Superior temporal gyrus (tissue), 1 donor: Measurements from ENCODE around the gene CFAP46.
"Not testable (repeated sequence)": the region's sequence is repeated elsewhere in the genome, so short reads cannot be mapped to it uniquely, and the experiment has no call there.

Experiments
- DNase-seq: peaks from one replicate; pipeline ENCODE4 v3.0.0-alpha.2; 2016; ENCODE audit errors: extremely low spot score

Gene CFAP46

GRCh38 chr10:132844069-132844809, 98.1 kb downstream of the CFAP46 start:
- no peak for DNase-seq

GRCh38 chr10:132843276-132843675, 99.1 kb downstream of the CFAP46 start:
- DNase-seq = not testable (repeated sequence)

DNA sequence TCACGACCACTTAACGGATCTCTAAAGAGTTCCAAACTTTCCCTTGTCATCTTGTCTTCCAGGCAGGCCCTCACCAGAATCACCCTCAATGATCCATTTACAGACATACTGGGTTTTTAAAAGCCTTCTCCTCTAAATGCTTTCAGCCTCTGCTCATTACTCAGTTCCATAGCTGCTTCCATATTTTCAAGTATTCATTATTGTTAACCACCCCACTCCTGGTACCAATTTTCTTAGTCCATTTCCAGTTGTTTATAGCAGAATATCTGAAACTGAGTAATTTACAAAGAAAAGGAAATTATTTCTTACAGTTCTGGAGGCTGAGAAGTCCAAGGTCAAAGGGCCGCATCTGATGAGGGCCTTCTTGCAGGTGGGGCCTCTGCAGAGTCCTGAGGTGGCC, 100.0 kb downstream of the CFAP46 start:
- DNase-seq = no peak

DNA sequence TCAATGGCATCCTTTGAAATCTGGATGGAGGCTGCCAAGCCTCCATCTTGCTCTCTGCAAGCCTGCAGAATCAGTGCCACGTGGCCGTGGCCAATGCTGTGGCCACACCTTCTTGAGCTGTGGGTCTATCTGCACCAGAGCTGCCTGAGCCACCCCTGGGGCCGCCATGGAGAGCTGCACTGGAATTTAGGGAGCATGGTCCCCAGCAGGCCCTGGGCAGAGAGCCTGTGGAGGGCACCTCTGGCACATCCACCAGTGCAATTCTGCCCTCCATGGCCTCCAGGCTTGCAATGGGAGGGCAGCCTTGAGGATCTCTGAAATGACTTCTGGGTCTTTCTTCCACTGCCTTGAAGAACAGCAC, 100.8 kb downstream of the CFAP46 start:
- no peak for DNase-seq

- no peak for DNase-seq
Observed at GRCh38 chr10:132840698-132841614, 101.4 kb downstream of the CFAP46 start.

GRCh38 chr10:132839061-132839460, 103.3 kb downstream of the CFAP46 start:
- no peak for DNase-seq

DNA sequence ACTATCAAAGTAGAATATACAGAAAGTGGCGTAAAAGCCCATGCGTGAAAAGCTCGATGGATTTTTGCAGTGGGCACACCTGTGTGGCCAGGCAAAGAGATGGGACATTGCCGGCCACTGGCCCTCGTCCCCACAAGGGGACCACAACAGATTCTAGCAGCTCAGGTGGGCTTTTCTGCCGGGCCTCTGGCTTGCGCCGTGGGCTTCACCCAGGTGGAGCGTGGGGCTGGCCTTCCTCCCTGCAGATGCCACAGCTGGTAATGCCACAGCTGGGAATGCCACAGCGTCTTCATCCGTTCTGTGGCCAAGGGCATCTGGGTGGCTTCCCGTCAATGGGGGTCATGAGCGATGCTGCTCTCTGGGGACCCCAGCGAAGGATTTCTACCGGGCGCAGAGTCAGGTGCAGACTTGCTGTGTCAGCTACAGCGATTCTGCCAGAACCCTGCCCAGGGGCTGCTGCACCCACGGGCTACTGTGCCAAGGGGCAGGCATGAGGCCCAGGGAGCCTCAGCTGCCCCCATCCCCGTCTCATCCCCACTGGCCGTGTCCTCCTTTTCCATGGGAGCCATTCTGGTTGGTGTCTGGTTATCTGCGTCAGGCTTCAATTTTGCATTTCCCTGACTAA, 103.9 kb downstream of the CFAP46 start:
- no peak for DNase-seq

- DNase-seq = no peak
Observed at GRCh38 chr10:132837905-132838304, 104.5 kb downstream of the CFAP46 start.

- peak; percentile 77 for DNase-seq
Observed at GRCh38 chr10:132836832-132837540, 105.4 kb downstream of the CFAP46 start.

DNA sequence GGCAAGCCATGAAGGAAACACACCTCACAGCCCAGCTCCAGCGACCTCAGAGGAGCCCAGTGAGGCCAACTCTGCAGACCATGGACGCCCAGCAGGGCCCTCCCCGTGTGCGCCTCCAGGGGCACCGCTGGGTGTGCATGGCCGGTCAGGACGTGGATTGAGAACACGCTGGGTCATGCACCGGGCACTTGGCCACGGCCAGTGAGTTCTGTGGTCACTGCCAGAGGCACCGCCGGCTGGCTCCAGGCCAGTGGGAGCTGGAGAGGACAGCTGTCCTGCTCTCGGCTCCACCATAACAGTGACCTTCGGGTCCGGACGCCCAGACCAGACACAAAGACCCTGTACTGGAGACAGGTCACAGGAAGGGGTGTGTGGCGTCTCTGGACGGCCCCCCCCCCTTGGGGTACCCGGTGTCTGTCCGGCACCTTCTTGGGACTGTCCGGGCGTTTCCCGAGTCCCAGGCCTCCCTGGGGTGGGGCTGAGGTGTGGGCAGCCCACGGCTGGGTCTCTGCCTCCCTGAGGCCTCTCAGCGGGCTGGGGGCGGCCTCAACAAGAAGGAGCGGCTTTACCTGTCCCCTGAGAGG, 106.0 kb downstream of the CFAP46 start:
- DNase-seq = peak; percentile 29

DNA sequence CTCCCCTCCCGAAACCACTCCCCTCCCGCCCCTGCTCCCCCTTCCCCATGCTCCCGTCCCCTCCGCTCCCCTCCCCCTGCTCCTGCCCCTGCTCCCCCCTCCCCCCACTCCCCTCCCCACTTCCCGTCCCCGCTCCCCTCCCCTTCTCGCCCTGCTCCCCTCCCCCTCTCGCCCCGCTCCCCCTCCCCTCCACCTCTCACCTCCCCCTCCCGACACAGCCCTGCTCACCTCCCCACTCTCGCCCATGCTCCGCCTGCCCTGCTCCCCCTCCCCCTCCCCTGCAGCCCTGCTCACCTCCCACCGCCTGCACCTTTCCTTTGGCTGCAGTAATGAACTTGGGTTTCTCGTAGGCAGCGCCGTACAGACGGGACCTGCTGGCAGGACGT, 106.5 kb downstream of the CFAP46 start:
- DNase-seq = no peak

DNA sequence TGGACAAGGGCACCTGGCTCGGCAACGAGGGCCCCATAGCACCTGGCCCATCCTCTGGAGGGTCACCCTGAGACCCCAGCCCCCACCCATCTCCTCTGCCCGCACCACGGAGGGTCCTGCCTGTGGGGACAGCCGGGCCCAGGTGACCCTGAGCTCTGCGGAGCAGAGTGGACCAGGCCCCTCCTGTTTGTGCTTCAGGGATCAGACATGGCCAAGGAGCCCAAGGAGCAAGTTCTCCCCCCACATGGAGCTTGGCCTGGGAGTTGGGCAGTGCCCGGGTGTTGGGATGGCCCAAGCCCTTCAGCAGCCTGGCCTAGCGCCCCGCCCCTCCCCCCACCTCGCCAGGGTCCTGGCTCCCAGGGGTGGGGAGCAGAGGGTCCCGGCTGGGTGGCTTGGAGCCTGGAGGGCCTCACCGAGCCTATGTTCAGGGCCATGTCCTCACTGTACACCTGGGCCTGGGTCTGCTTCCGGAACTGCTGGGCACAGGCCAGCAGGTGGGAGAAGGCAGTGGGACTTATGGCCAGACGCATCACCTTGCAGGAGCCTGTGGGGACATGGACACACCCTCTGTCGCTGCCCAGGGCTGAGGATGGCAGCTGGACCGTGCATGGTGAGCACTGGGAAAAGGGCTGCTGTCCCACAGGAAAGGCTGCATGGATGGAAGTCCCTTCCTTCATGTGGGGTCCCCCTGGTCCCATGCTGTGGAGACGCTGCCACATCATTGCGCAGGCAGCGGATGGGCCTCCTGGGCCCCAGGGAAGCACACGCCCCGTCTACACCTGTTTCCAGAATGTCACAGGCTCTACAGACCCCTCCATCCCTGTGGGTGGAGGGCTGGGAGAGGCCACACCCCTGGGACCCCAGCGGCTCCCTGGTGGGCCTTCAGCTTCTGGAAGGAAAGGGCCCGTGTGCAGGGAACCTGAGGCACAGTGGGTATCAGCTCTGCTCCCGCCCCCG, 107.2 kb downstream of the CFAP46 start:
- no peak for DNase-seq

DNA sequence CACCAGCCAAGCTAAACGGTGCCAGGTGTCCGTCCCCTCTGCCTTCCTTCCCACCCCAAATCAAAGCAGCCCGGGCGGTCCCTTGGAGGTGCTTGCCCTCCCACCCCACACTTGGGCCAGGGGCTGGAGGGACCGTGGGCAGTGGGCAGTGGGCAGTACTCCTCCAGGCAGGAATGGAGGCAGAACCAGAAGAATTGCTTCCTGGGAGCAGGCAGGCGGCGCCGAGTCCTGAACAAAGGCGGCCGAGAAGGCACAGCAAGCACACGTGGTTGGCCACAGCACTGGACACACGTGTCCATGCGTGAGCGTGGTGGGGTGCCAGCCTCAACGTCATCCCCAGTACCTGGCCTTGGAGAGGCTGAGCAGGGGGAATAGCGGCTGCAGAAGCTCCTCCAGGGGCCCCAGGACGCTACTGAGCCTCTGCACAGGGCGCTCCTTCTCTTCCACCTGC, 108.0 kb downstream of the CFAP46 start:
- DNase-seq = no peak

- no peak for DNase-seq
Observed at GRCh38 chr10:132833421-132834111, 108.8 kb downstream of the CFAP46 start.

GRCh38 chr10:132832186-132832969, 110.0 kb downstream of the CFAP46 start:
- no peak for DNase-seq

DNA sequence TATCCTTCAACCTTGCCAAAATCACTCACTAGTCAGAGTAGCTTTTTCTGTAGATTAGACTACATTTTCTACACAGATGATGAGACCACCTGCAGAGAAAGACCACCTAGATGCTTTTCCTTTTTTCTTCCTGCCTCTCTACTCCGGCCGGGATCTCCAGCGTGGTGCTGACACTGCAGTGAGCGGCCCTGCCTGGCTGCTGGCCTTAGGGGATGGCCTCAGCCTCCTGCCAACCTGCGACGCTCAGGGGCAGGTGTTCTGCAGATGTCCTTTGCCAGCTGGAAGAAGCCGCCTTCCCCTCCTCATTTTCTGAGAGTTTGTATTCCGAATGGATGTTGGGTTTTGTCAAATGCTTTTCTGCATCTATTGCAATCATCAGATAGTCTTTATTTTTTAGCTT, 113.0 kb downstream of the CFAP46 start:
- DNase-seq = no peak

GRCh38 chr10:132828681-132829080, 113.7 kb downstream of the CFAP46 start:
- DNase-seq = no peak

DNA sequence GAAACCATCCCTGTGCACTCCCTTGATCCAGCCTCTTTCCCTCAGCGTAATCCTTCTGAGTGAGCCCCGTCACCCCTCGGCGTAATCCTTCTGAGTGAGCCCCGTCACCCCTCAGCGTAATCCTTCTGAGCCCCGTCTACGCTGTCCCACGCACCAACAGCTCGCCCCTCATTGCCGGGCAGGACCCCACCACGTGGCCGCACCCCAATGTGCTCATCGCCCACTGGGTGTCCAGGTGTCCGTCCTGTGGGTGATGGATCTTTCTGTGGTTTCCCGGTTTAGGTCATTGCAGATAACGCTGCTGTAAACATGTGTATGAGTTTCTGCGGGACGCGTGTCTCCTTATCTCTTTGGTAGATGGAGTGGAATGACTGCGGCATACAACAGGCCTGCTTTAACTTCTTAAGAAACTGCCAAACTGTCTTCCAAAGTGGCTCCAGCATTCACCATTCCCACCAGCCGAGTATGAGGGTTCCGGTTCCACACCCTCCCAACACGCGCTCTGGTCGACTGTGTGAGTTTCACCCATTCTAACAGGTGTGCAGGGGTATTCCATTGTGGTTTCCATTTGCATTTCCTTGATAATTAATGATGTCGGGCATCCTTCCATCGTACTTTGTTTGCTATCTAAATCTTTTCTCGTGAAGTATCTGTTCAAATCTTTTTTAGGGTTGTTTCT, 114.4 kb downstream of the CFAP46 start:
- DNase-seq = no peak
